ENCODE data around the gene NCKAP5L.
A peak's percentile ranks its signal among the peaks of the same experiment; 100 is the strongest.
"Not testable (repeated sequence)": the region's sequence is repeated elsewhere in the genome, so short reads cannot be mapped to it uniquely, and the experiment has no call there.

The NCKAP5L gene

GRCh38 chr12:49828133-49829091 lies at the start of gene NCKAP5L:
TSS of gene NCKAP5L (minus strand) at chr12:49828413. CDS start at chr12:49804044, 24,369 bp downstream.
- DNase-seq (ENCODE audit: low spot score), result peak; percentile 98

DNA sequence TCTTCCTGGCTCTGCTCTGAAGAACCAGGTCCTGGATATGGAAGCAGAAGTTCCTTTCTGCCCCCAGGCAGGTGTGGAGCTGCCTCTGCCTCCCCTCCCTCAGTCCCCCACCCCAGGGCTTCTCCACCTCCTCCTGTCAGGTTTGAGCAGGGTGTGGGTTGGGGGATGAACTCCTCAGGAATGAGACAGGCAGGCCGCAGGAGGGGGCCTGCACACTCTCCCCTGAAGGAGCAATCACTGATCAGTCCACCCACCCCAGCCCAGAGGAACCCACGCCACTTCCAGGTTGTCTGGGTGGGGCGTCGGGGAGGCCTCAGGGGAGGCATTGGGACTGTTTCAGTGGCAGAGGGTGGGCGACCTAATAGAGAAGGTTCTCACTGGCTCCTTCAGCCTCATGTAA lies 48.9 kb upstream of the NCKAP5L start:
- no peak for DNase-seq (ENCODE audit: low spot score)

DNA sequence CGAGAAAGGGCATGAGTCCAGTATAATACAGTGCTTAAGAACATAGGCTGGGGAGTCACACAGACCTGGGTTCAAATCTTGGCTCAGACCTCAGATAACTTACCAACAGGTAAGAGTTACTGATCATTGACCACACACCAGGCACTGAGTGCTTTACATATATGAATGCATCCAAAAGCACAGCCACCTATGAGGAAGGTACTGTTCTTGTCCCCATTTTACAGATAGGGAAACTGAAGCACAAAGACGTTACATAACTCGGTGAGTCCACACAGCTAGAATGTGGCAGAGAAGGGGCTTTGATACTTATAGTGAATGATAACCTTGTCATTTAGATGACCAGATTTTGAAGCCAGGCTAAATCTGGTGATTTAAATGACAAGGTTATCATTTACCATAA lies 47.9 kb upstream of the NCKAP5L start:
- no peak for DNase-seq (ENCODE audit: low spot score)

- no peak for DNase-seq (ENCODE audit: low spot score)
Observed at GRCh38 chr12:49875115-49875720, 47.0 kb upstream of the NCKAP5L start.

DNA sequence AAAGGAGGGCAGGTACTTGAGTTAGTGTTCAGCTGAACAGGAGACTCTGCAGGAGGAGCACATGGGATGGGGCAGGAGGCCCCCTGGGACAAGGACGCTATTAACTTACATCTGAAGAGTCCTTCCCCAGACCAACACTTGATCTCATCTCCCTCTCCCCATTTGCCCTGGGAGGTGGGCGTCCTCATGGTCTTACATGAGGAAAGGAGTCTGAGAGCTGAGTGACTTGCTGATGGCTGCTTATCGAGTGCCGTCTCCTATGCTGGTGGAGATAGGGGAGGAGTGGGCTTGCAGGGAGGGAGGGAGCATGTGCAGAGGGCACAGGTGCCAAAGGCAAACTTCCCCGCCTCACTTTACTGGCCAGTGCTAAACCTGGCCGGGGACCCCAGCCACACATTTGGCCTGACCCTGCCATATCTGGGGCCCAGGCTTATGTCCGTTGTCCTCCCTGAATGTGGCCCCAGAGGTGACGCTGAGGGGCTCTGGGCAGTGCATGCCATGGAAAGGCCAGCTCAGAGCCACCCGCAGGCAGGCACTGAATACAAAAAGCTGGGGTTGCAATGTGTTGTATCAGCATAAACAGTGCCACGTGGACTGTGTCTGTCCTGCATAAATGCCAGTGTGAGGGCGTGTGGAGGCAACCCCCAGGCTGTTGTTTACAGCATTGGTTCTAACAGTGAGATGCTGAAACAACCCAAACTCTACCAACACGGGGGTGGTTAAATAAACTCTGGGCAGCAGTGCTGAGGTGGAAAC lies 46.1 kb upstream of the NCKAP5L start:
- no peak for DNase-seq (ENCODE audit: low spot score)

- DNase-seq (ENCODE audit: low spot score), result peak; percentile 45
Observed at GRCh38 chr12:49873361-49873934, 45.2 kb upstream of the NCKAP5L start.

DNA sequence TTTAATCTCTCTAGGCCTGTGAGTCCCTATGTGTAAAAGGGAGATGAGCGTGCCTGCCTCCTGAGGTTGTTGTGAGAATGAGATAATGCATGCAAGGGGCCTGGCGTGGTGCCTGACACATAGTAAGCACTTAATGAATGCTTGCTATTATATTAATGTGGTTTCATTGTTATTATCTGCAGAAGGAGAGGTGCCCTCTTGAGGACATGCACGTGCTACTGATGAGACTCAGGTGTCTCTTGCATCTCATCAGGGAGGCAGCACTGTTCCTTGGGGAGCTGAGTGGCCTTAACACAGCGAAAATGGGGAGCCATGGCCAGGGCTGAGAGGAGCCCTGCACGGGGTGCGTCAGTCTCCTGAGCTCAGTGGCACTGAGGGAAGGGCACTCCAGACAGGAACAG lies 44.6 kb upstream of the NCKAP5L start:
- no peak for DNase-seq (ENCODE audit: low spot score)

- no peak for DNase-seq (ENCODE audit: low spot score)
Observed at GRCh38 chr12:49872381-49872780, 44.2 kb upstream of the NCKAP5L start.

DNA sequence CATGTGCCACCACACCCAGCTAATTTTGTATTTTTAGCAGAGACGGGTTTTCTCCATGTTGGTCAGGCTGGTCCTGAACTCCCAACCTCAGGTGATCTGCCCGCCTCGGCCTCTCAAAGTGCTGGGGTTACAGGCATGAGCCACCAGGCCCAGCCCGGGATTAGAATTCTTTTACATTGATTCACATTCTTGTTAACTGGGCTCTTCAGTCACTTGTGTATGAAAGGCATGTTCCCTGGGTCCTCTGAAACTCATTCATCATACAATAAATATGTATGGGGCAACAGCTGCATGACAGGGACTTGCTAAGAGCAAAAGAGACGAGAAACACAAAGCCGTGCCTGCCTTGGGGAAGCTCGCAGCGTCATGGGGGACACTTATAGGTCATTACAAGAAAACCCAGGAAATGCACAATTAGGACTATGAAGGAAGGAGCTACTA lies 43.6 kb upstream of the NCKAP5L start:
- DNase-seq (ENCODE audit: low spot score), result not testable (repeated sequence)

DNA sequence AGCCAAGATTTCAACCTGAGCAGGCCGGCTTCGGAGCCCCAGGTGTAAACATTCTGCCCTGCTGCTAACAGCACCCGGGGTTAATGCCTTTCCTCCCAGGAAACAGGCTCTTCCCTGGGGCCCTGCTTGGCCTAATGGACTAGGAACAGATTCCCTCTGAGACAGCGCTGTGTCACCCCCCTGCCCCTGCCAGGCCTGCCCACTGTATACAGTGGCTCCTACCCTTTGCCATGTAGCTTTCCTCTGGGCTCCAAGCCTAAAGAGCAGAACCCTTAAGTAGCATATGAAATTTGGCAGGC lies 43.0 kb upstream of the NCKAP5L start:
- DNase-seq (ENCODE audit: low spot score), result no peak

- no peak for DNase-seq (ENCODE audit: low spot score)
Observed at GRCh38 chr12:49870501-49871262, 42.5 kb upstream of the NCKAP5L start.

DNA sequence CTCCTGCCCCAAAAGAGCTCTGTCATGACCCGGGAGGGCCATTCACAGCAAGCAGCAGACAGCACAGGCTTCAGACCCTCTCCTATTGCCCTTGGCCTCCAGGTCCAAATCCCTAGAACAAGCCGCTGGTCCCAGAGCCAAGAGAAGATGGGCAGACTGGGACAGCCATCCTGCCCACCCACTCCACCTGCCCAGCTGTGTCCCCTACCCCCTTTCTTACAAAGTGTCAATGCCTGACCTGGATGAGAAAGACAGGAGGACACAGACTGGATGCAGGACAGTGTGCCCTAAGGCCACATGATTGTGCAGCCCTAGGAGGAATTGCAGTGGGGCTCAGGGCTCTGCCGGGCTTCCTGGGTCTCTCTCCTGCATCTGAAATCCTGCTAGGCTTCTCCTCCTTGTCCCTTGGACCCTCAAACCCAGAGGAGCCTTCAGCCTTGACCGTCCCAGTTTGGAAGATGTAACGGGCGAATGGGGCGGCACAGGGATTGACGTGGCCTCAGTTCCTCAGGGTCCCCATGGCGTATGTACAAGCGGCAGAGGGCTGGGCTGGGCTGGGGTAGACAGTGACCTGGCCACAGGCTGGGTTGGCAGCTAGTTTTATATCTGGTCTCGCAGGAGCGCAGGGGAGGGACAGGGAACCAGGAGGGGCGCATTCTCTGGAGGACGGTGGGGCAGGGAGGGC lies 41.7 kb upstream of the NCKAP5L start:
- DNase-seq (ENCODE audit: low spot score), result no peak

DNA sequence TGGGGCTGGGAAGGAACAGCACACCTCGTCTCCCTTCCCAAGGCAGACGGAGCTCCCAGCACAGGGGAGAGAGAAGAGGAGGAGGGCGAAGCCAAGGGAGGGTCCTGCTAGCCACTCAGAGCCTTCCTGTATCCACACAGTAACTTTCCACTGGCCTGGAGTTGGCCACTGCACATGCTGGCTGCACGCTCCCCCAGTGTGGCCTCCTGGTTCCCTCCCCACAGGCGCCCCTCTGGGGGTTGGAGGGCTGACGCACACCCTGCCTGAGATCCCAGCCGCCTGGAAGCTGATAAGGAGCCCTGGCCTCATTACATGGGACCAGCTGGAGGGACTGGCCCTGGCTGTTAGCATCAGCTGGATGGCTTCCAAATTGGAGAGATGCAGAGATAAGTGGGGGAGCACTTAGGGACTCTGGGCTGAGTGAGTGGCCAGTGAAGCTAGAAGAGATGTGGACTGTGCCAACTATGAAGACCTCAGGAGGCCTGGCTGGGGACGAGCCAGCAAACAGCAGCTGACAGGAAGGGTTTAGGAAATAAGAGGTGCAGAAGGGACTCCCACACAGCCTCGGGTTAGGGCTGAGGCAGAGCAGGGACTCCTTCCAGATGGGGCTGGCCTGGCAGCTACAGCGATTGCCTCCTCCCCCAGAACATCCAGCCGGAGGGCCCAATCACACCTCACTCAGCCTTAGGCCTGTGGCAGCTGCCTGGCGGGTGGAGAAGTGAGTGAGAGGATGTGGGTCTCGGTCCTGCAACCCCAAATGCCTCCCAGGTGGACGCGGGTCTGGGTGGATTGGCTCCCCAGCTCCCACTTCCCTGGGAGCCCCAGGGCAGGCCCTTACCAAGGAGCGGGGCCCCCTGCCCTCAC lies 41.0 kb upstream of the NCKAP5L start:
- DNase-seq (ENCODE audit: low spot score), result peak; percentile 83

DNA sequence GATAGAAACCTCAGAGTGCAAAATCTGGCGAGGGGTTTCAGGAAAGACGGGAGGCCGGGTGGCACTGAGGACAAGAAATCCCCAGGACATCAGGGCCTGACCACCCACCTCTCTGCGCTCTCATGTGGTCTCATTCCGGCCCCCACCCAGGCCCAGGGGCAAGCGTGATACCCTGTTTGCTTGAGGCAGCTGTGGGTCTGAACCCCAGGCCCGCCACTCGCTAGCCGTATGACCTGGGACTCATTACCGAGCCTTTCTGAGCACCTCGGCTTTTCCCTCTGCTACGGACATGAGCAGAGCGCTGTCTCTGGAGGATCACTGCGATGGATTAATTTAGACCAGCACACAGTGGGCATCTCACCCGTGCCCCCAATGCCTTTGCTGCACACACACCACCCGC lies 40.2 kb upstream of the NCKAP5L start:
- no peak for DNase-seq (ENCODE audit: low spot score)

DNA sequence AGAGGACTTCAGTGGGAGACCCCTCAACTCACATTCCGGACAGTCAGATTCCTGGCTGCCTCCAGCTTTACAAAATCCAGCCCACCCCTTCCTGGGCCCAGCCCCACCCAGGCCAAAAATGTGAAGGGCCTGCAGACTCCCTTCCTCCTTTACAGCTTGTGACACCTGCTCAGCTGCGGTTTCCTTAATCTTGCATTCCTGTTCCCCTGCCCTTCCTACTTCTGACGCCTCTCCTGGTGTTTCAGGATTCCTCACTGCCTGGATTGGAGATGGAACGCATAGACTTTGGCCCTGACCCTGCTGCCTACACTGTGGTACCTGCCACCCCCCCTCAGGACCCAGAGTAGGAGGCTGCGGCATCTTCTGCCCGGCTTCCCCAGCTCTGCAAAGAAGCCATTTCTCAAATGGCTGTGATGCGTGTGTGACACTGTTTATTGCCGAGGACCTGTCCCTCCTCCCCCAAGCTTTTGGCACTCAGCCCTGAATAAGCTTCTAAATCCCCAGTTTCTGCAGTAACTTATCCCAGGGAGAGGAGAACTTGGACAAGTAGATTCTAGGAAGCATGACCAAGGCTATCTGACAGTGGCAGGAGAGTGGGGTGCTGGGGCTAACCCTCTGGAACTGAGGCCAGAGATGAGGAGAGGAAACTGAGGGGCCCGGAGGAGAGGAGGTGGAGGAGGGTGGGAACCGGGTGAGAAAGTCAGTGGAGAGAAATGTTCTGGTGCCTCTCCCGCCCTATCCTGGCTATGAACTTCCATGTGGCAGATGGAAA lies 39.5 kb upstream of the NCKAP5L start:
- no peak for DNase-seq (ENCODE audit: low spot score)

DNA sequence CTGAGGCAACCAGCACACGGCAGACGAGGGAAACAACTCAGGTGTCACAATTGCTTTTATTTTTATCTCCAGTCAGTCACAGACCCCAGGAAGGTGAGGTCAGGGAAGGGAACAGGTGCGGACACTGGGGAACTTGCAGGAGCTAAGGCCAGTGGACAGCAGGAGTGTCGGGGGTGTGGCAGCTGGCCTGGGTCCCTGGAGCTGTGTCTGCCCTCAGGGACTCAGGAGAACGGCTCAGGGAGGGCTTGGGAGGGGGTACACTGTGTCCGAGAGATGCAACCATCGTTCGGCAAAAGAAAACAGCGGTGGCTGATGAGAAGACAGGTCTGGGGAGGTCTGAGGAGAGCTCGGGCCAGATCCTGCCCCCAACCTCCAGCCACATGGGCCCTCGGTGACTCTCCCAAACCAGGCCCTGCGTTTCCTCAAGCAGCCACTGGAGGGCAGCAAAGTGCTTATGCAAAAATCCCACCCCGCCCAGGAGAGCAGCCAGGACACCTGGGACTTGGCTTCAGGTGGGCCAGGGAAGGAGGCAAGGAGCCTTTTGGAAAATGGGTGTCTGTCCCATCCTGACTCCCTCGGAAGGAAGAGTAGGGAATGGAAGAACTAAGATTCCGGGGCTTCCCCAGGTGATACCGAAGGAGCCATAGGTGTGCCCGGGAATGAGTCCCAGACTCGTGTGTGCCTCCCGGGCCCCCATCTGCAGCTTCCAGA lies 38.8 kb upstream of the NCKAP5L start:
- DNase-seq (ENCODE audit: low spot score), result peak; percentile 92

DNA sequence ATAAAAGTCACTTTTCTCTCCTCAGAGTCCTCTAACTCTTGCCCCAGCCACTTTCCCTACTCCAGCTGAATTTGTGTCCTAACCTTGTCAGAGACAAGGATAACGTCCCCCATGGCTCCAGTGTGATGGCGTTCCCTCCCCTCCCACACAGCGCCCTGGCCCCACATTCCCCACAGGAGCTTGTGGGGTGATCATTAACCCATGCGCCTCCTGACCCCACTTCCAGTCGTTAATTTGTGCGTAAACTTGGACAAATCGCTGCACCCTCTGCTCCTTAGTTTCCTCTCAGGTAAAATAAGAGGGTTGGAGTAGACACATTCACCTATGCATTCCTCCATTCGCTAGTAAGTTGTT lies 37.5 kb upstream of the NCKAP5L start:
- DNase-seq (ENCODE audit: low spot score), result no peak

DNA sequence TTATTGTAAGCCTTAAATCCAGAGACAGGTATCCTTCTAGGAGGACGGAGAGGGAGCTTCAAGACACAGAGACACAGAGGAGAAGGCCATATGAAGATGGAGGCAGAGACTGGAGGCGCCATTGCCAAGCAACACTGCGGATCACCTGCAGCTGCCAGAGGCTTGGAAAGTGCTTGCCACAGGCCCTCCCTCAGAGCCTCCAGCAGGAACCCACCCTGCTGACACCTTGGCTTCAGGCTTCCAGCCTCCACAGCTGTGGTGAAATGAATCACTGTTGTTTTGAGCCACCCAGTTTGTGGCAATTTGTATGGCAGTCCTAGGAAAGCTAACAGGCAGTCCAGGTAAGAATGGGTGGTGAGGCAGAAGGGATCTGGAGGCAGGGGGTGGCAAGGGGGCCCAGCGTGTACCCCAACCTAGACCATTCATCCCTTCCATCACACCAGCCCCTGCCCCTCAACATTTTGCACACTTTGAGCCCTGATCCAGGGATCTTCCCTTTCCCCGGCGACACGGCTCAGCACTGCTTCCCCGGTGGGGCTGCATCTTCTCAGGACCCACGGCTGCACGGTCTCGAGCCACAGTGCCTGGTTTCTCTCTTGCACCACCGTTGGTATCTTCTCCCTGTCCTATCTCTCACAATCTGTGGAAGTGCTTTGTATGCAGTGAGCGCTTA lies 37.0 kb upstream of the NCKAP5L start:
- no peak for DNase-seq (ENCODE audit: low spot score)
